GM06990 (cell line): ENCODE data around the gene MSH3.
"Not testable (repeated sequence)": the region's sequence is repeated elsewhere in the genome, so short reads cannot be mapped to it uniquely, and the experiment has no call there.

Source experiments
- DNase-seq: peaks from one replicate; pipeline ENCODE4 v3.0.0-alpha.2; 2011; ENCODE audit not compliant: insufficient read length; ENCODE audit errors: extremely low read depth
- H3K27me3 ChIP-seq: replicated peaks from 2 replicates; pipeline ENCODE4 v1.6.0; 2011; ENCODE audit warnings: low read length; ENCODE audit not compliant: control insufficient read depth, insufficient read depth
- H3K36me3 ChIP-seq: 2 replicates; pipeline ENCODE4 v1.5.1; 2011; ENCODE audit warnings: low read length; ENCODE audit not compliant: control insufficient read depth, insufficient read depth
- H3K4me3 ChIP-seq: replicated peaks from 2 replicates; pipeline ENCODE4 v1.5.1; 2011; ENCODE audit warnings: low read depth, mild to moderate bottlenecking, control low read depth, low read length
- TF ChIP-seq, protein P1 (sequence below): IDR thresholded peaks from 2 replicates; pipeline ENCODE4 v1.5.1; 2011; ENCODE audit warnings: low read length, control low read depth, mild to moderate bottlenecking, inconsistent platforms; ENCODE audit not compliant: insufficient read depth, poor library complexity, severe bottlenecking

The MSH3 gene

DNA sequence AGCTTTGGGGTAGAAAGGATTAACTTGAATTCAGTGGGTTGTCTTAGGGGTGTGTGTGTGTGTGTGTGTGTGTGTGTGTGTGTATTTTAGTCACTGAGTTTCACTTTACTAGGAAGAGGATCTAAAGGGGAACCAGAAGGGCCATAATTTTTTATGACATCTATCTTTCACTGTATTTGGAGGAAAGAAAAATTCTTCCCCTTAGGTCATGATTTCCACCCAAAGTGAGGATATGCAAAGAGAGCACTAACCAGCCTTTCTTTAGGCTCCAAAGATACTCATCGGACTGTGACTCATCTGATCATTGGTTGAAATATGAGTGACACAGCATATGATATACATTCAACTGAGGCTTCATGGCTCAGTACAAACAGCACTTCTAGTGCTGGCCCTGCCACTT lies 230.5 kb downstream of the MSH3 start:
- no peak for DNase-seq
- no peak overlapping the region for H3K4me3 ChIP-seq
- H3K36me3 ChIP-seq: no peaks in the 10 kb centered on the region
- no peaks in the 10 kb centered on the region for H3K27me3 ChIP-seq
- TF ChIP-seq, protein P1, sequence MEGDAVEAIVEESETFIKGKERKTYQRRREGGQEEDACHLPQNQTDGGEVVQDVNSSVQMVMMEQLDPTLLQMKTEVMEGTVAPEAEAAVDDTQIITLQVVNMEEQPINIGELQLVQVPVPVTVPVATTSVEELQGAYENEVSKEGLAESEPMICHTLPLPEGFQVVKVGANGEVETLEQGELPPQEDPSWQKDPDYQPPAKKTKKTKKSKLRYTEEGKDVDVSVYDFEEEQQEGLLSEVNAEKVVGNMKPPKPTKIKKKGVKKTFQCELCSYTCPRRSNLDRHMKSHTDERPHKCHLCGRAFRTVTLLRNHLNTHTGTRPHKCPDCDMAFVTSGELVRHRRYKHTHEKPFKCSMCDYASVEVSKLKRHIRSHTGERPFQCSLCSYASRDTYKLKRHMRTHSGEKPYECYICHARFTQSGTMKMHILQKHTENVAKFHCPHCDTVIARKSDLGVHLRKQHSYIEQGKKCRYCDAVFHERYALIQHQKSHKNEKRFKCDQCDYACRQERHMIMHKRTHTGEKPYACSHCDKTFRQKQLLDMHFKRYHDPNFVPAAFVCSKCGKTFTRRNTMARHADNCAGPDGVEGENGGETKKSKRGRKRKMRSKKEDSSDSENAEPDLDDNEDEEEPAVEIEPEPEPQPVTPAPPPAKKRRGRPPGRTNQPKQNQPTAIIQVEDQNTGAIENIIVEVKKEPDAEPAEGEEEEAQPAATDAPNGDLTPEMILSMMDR: no peak

DNA sequence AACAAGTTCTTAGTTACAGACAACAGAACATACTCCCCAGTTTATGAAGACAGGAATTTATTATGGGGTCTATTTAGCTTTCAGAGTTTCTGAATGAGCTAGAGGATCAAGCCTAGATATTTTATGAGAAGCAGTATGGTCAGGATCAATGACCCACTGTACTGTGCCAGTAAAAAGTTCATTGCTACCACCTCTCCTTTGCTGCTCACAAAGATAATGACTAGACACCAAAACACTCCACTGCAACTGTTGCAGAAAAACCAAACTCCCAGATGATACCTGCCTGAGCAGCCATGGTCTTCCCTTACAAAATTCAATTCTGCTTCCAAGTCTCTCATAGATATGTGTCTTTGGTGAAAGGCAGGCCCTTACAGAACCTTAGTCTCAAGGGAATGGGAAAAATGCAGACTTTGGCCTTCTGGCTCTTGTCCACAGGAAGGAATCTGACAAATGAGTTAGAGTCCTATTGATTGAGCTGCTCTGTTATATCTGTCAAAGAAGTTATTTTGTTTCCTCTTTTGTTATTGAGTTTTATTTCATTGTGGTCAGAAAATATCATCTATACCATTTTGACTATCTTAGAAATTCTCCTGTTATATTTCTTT lies 231.0 kb downstream of the MSH3 start:
- H3K27me3 ChIP-seq: no peaks in the 10 kb centered on the region
- H3K4me3 ChIP-seq: no peak overlapping the region
- no peak for DNase-seq
- TF ChIP-seq, protein P1: no peak
- H3K36me3 ChIP-seq: no peaks in the 10 kb centered on the region

DNA sequence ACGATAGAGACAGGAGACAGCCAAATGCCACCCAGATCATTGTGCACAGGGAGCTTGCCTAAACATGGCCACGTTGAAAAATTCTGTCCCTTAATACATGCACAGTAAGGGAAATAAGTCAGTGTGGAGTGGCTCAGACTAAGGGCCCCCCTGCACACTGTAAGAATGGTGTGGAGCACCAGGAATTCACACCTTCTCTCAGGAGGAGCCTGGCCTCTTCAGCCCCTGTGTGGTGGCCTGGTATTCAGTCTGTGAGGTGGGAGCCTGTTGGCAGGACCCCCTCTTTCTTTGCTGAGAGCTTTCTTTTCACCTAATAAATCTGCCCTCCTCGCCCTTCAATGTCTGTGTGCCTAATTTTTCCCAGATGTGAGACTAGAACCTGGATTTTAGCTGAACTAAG lies 239.6 kb downstream of the MSH3 start:
- H3K36me3 ChIP-seq: no peaks in the 10 kb centered on the region; the same call in 1 of the 2 replicates
- no peak for DNase-seq
- TF ChIP-seq, protein P1: no peak
- H3K27me3 ChIP-seq: no peaks in the 10 kb centered on the region
- no peak overlapping the region for H3K4me3 ChIP-seq

DNA sequence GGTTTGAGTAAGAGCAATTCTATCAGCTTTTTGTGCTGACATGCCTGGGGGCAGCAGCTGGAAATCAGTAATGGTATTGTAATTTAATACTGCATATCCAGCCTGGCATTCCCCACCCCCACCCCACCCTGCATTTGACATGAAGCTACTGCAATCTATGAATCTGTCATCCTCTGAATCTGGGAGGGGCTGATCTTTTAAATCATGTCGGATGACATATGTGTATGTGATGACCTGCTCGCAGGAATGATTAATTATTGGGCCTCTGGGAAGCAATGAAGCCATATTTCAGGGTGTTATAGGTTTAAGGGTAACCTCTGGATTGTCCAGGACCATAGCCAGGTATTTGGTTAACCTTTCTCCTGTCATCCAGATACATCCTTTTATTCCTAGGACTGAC lies 241.1 kb downstream of the MSH3 start:
- no peak for DNase-seq
- Histone ChIP-seq H3K4me3 (no peak overlapping the region), H3K36me3 (no peaks in the 10 kb centered on the region; the same call in 1 of the 2 replicates), H3K27me3 (no peaks in the 10 kb centered on the region)
- TF ChIP-seq, protein P1: no peak

DNA sequence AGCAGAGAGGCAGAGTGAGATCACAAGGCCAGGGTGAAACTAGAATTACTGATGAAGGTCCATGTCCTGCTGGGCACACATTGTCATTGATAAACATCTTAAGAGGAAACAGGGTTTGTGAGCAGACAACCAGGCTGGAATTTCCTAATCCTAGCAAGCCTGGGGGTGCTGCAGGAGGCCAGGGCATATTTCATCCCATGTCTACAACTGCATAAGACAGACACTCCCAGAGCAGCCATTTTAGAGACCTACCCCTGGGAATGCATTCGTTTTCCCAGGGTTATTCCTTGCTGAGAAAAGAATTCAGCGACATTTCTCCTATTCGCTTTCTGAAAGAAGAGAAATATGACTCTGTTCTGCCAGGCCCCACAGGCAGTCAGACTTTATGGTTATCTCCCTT lies 248.2 kb downstream of the MSH3 start:
- H3K27me3 ChIP-seq, DNase-seq, H3K36me3 ChIP-seq, H3K4me3 ChIP-seq: not testable (repeated sequence)

DNA sequence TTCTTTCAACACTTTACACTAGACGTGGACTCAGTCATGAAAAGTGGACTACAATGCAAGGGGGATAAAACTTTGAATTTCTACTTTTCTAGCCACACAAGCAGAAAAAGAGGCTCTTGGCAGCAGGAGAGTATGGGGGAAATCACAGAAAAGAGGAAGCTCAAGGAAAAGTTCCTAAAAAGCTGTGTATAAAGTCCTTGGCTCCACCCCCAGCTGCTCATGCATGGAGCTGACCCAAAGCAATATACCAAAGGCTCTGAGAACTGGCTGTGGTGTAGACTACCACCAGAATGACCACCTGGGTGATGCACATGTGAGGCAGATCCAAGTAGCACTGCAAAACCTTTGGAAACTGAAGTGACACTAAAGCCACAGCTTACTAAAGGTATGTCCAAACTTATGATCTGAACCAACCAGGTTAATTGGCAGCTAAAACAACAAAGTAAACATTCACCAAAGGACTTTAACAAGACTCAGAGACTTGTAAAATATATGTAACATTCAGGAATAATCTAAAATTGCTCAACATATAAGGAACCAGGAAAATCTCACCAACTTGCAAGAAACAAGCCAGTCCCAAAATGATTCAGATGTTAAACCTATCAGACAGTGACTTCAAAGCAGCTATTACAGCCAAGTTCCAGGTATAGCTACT lies 250.2 kb downstream of the MSH3 start:
- Histone ChIP-seq H3K4me3 (no peak overlapping the region), H3K27me3 (no peaks in the 10 kb centered on the region), H3K36me3 (no peaks in the 10 kb centered on the region)
- TF ChIP-seq, protein P1: no peak
- DNase-seq: no peak
